Mesenchymal stem cell (in vitro differentiated cells and primary cell): ENCODE data around the gene SIAH3.

Experiments
- DNase-seq: peaks from one replicate; pipeline ENCODE4 v3.0.0-alpha.2; 2013
- H2AFZ ChIP-seq: one replicate; pipeline ENCODE4 v1.6.1; 2013; ENCODE audit warnings: low read depth, mild to moderate bottlenecking, control low read depth, inconsistent platforms, low read length, moderate library complexity
- H2AK5ac ChIP-seq: 2 replicates; pipeline ENCODE4 v1.6.1; 2013; ENCODE audit warnings: low read length, moderate library complexity, mild to moderate bottlenecking, inconsistent platforms; ENCODE audit not compliant: severe bottlenecking
- H2BK120ac ChIP-seq: one replicate; pipeline ENCODE4 v1.6.1; 2013; ENCODE audit warnings: low read depth, mild to moderate bottlenecking, inconsistent platforms, low read length, moderate library complexity
- H2BK12ac ChIP-seq, 2 experiments: one replicate each; pipeline ENCODE4 v1.6.1; 2013; ENCODE audit warnings: inconsistent platforms in 2 of 2, low read length in 2 of 2, mild to moderate bottlenecking in 2 of 2, moderate library complexity in 2 of 2, control low read depth in 1 of 2
- H2BK15ac ChIP-seq: one replicate; pipeline ENCODE4 v1.6.1; 2013; ENCODE audit warnings: mild to moderate bottlenecking, low read depth, inconsistent platforms; ENCODE audit not compliant: poor library complexity, severe bottlenecking
- H2BK5ac ChIP-seq: 2 replicates; pipeline ENCODE4 v1.6.1; 2013; ENCODE audit warnings: low read depth, mild to moderate bottlenecking, low read length, control low read depth, inconsistent platforms; ENCODE audit not compliant: poor library complexity, severe bottlenecking
- H3K14ac ChIP-seq, 2 experiments: one replicate each; pipeline ENCODE4 v1.6.1; 2013; ENCODE audit warnings: inconsistent platforms in 2 of 2, low read length in 2 of 2, control low read depth in 1 of 2, mild to moderate bottlenecking in 1 of 2, moderate library complexity in 1 of 2
- H3K18ac ChIP-seq, 2 experiments: one replicate each; pipeline ENCODE4 v1.6.1; 2013; ENCODE audit warnings: inconsistent platforms in 2 of 2, low read length in 2 of 2, control low read depth in 1 of 2, low read depth in 1 of 2, mild to moderate bottlenecking in 1 of 2
- H3K23ac ChIP-seq, 2 experiments: one replicate each; pipeline ENCODE4 v1.6.1; 2013; ENCODE audit warnings: inconsistent platforms in 2 of 2, low read length in 2 of 2, mild to moderate bottlenecking in 2 of 2, moderate library complexity in 2 of 2, control low read depth in 1 of 2
- H3K27ac ChIP-seq: 2 replicates; pipeline ENCODE4 v1.5.1; 2013; ENCODE audit warnings: mild to moderate bottlenecking, moderate library complexity, low read length, control low read depth, inconsistent platforms; ENCODE audit not compliant: poor library complexity, severe bottlenecking
- H3K27me3 ChIP-seq, 2 experiments: 2 replicates each; pipeline versions ENCODE4 v1.6.1 to v1.7.0; 2013; ENCODE audit warnings: low read length in 2 of 2, mild to moderate bottlenecking in 2 of 2, moderate library complexity in 2 of 2, control low read depth in 1 of 2, inconsistent platforms in 1 of 2; ENCODE audit not compliant: control insufficient read depth in 1 of 2, insufficient read depth in 1 of 2
- H3K36me3 ChIP-seq, 2 experiments: 2 replicates each; pipeline versions ENCODE4 v1.6.1 to v1.7.0; 2013; ENCODE audit warnings: low read length in 2 of 2, control low read depth in 1 of 2, inconsistent platforms in 1 of 2, low read depth in 1 of 2, mild to moderate bottlenecking in 1 of 2; ENCODE audit not compliant: insufficient read depth in 2 of 2, control insufficient read depth in 1 of 2
- H3K4ac ChIP-seq, 2 experiments: one replicate each; pipeline ENCODE4 v1.6.1; 2013; ENCODE audit warnings: inconsistent platforms in 2 of 2, low read length in 2 of 2, mild to moderate bottlenecking in 2 of 2, moderate library complexity in 2 of 2, control low read depth in 1 of 2, low read depth in 1 of 2
- H3K4me1 ChIP-seq: 2 replicates; pipeline ENCODE4 v1.6.1; 2013; ENCODE audit warnings: low read depth, low read length, control low read depth; ENCODE audit not compliant: control insufficient read depth, insufficient read depth
- H3K4me2 ChIP-seq: 2 replicates; pipeline ENCODE4 v1.6.1; 2013; ENCODE audit warnings: low read length, mild to moderate bottlenecking, inconsistent platforms; ENCODE audit not compliant: poor library complexity, severe bottlenecking
- H3K4me3 ChIP-seq, 2 experiments: 2 replicates each; pipeline versions ENCODE4 v1.5.1 to v1.7.0; 2013; ENCODE audit warnings: low read length in 2 of 2, mild to moderate bottlenecking in 2 of 2, control low read depth in 1 of 2, low read depth in 1 of 2; ENCODE audit not compliant: insufficient read depth in 1 of 2
- H3K79me1 ChIP-seq: replicated peaks from 2 replicates; pipeline ENCODE4 v1.6.1; 2013; ENCODE audit warnings: mild to moderate bottlenecking, control low read depth, low read length, inconsistent platforms; ENCODE audit not compliant: poor library complexity, severe bottlenecking
- H3K9ac ChIP-seq: 2 replicates; pipeline ENCODE4 v1.7.0; 2013; ENCODE audit warnings: mild to moderate bottlenecking, low read length, moderate library complexity
- H3K9me3 ChIP-seq: 2 replicates; pipeline ENCODE4 v1.7.0; 2013; ENCODE audit warnings: mild to moderate bottlenecking, low read length; ENCODE audit not compliant: control insufficient read depth
- H4K8ac ChIP-seq: one replicate; pipeline ENCODE4 v1.6.1; 2013; ENCODE audit warnings: inconsistent platforms, mild to moderate bottlenecking, low read length, moderate library complexity
- H4K91ac ChIP-seq: one replicate; pipeline ENCODE4 v1.6.1; 2013; ENCODE audit warnings: mild to moderate bottlenecking, low read length, inconsistent platforms
- WGBS: methylation state at CpG from one replicate; pipeline ENCODE4 v1.1.7; 2013; ENCODE audit warnings: mixed read lengths; 5-methylcytosine and 5-hydroxymethylcytosine counted together

Gene SIAH3

GRCh38 chr13:45784755-45785675 is 66.5 kb downstream of the SIAH3 start:
- Histone ChIP-seq H3K4me1 (peaks cover 6% of the 10 kb centered on the region), H3K27me3 (peaks cover 30 to 55% of the 10 kb centered on the region in 2 experiments), H3K4me2 (no peak overlapping the region), H3K36me3 (no peaks in the 10 kb centered on the region), H3K79me1 (no peaks in the 10 kb centered on the region), H3K18ac (no peak overlapping the region), H3K9ac (no peak overlapping the region), H3K14ac (peak overlapping the region in 1 of 2 experiments; percentile 18), H2AFZ (no peak overlapping the region), H3K9me3 (no peaks in the 10 kb centered on the region), H4K8ac (no peak overlapping the region), H3K23ac (peak overlapping the region in 1 of 2 experiments; percentile 36), H3K4ac (no peak overlapping the region), H2BK15ac (no peak overlapping the region), H2BK12ac (no peak overlapping the region), H3K27ac (no peak overlapping the region), H2BK120ac (no peak overlapping the region), H2AK5ac (no peak overlapping the region), H3K4me3 (no peak overlapping the region), H2BK5ac (no peak overlapping the region), H4K91ac (peak overlapping the region; percentile 25)
- 86% methylated on average over 10 of the region's 10 CpGs for WGBS
- DNase-seq, result no peak

GRCh38 chr13:45783346-45784043 is 68.1 kb downstream of the SIAH3 start:
- Histone ChIP-seq H3K36me3 (no peaks in the 10 kb centered on the region), H3K27ac (no peak overlapping the region), H3K23ac (no peak overlapping the region)

GRCh38 chr13:45782327-45783045 is 69.1 kb downstream of the SIAH3 start:
- peaks cover 6% of the 10 kb centered on the region for H3K4me1 ChIP-seq
- H2AFZ ChIP-seq, result no peak overlapping the region
- WGBS, result 84% methylated on average over 8 of the region's 9 CpGs
- no peak overlapping the region for H3K18ac ChIP-seq
- H3K4me2 ChIP-seq, result no peak overlapping the region
- H2BK5ac ChIP-seq, result no peak overlapping the region
- H4K8ac ChIP-seq, result no peak overlapping the region
- H2BK12ac ChIP-seq, result no peak overlapping the region
- no peak overlapping the region for H3K4me3 ChIP-seq
- H3K27ac ChIP-seq, result no peak overlapping the region
- no peaks in the 10 kb centered on the region for H3K79me1 ChIP-seq
- H2BK120ac ChIP-seq, result no peak overlapping the region
- no peak overlapping the region for H2AK5ac ChIP-seq
- H4K91ac ChIP-seq, result no peak overlapping the region
- H3K14ac ChIP-seq, result no peak overlapping the region
- H2BK15ac ChIP-seq, result no peak overlapping the region
- DNase-seq, result no peak
- H3K36me3 ChIP-seq, result no peaks in the 10 kb centered on the region
- peaks cover 27 to 45% of the 10 kb centered on the region in 2 experiments for H3K27me3 ChIP-seq
- no peak overlapping the region for H3K23ac ChIP-seq
- H3K9ac ChIP-seq, result no peak overlapping the region
- no peak overlapping the region for H3K4ac ChIP-seq
- H3K9me3 ChIP-seq, result no peaks in the 10 kb centered on the region

More at GRCh38 chr13:45783346-45784043, 68.1 kb downstream of the SIAH3 start:
- Histone ChIP-seq H3K4me2 (no peak overlapping the region), H3K4me3 (no peak overlapping the region), H2BK5ac (no peak overlapping the region), H2BK120ac (no peak overlapping the region), H2BK12ac (no peak overlapping the region), H3K79me1 (no peaks in the 10 kb centered on the region), H3K4ac (no peak overlapping the region), H2BK15ac (no peak overlapping the region), H4K8ac (no peak overlapping the region), H2AFZ (no peak overlapping the region), H3K9ac (no peak overlapping the region), H3K9me3 (no peaks in the 10 kb centered on the region), H3K27me3 (peaks cover 24 to 44% of the 10 kb centered on the region in 2 experiments), H2AK5ac (no peak overlapping the region), H3K4me1 (peaks cover 6% of the 10 kb centered on the region), H4K91ac (no peak overlapping the region), H3K14ac (no peak overlapping the region), H3K18ac (no peak overlapping the region)
- no peak for DNase-seq
- WGBS, result 95% methylated on average over 31 of the region's 35 CpGs
